ENCODE data around the gene SRP54.

Gene SRP54

GRCh38 chr14:35044939-35045797 is 62.4 kb downstream of the SRP54 start:
- H3K27ac Mint-ChIP-seq: peak overlapping the region; percentile 98
- peaks cover 22% of the 10 kb centered on the region for H3K4me1 Mint-ChIP-seq
- no peak for TF ChIP-seq CTCF (IDR thresholded peaks at IDR 0.05)
- peak overlapping the region; percentile 96 for H3K4me3 Mint-ChIP-seq
- DNase-seq: no peak
- H3K36me3 Mint-ChIP-seq (ENCODE audit: low read depth): no peaks in the 10 kb centered on the region
- H3K27me3 Mint-ChIP-seq (ENCODE audit: low read depth, poor library complexity): peaks cover 3% of the 10 kb centered on the region
- no peaks in the 10 kb centered on the region for H3K9me3 Mint-ChIP-seq

- Mint-ChIP-seq H3K4me3 (peak overlapping the region; percentile 96), H3K9me3 (no peaks in the 10 kb centered on the region), H3K27me3 (ENCODE audit: low read depth, poor library complexity) (peaks cover 3% of the 10 kb centered on the region), H3K4me1 (peaks cover 22% of the 10 kb centered on the region), H3K27ac (peak overlapping the region; percentile 98), H3K36me3 (ENCODE audit: low read depth) (peaks cover 5% of the 10 kb centered on the region)
- TF ChIP-seq CTCF (IDR thresholded peaks at IDR 0.05): no peak
- DNase-seq: no peak
Measured at GRCh38 chr14:35045798-35046047, 62.9 kb downstream of the SRP54 start.

- Mint-ChIP-seq H3K9me3 (no peaks in the 10 kb centered on the region), H3K36me3 (ENCODE audit: low read depth) (peaks cover 6% of the 10 kb centered on the region), H3K4me1 (peaks cover 22% of the 10 kb centered on the region), H3K27me3 (ENCODE audit: low read depth, poor library complexity) (peaks cover 3% of the 10 kb centered on the region), H3K27ac (peak within 1 kb of the TSS; percentile 98), H3K4me3 (peak within 1 kb of the TSS; percentile 96)
- DNase-seq: peak; percentile 97
- no peak for TF ChIP-seq CTCF (IDR thresholded peaks at IDR 0.05)
Measured at GRCh38 chr14:35046048-35046750, 63.4 kb downstream of the SRP54 start, which contains the start of gene FAM177A1. Gene FAM177A1 (plus strand): TSS chr14:35046272. CDS start chr14:35046464, 192 bp downstream.

GRCh38 chr14:35046751-35047536 is 64.2 kb downstream of the SRP54 start:
- Mint-ChIP-seq H3K4me1 (peaks cover 22% of the 10 kb centered on the region), H3K36me3 (ENCODE audit: low read depth) (peaks cover 6% of the 10 kb centered on the region), H3K27ac (peak overlapping the region; percentile 66), H3K9me3 (no peaks in the 10 kb centered on the region), H3K4me3 (peak overlapping the region; percentile 96), H3K27me3 (ENCODE audit: low read depth, poor library complexity) (peaks cover 3% of the 10 kb centered on the region)
- no peak for DNase-seq
- no peak for TF ChIP-seq CTCF (IDR thresholded peaks at IDR 0.05)

- H3K27ac Mint-ChIP-seq: no peak overlapping the region
- TF ChIP-seq CTCF (IDR thresholded peaks at IDR 0.05): no peak
Measured at GRCh38 chr14:35047976-35048513, 65.3 kb downstream of the SRP54 start.

More at GRCh38 chr14:35047976-35048513, 65.3 kb downstream of the SRP54 start:
- Mint-ChIP-seq H3K4me3 (peak overlapping the region; percentile 96), H3K36me3 (ENCODE audit: low read depth) (peaks cover 9% of the 10 kb centered on the region), H3K9me3 (no peaks in the 10 kb centered on the region), H3K27me3 (ENCODE audit: low read depth, poor library complexity) (peaks cover under 1% of the 10 kb centered on the region), H3K4me1 (peaks cover 22% of the 10 kb centered on the region)
- no peak for DNase-seq

All from nephron progenitor cell (in vitro differentiated cells).